ENCODE measurements around the gene SLC66A1.

SLC66A1 gene

GRCh38 chr1:19325368-19325957 is 13.3 kb downstream of the SLC66A1 start:
- Histone ChIP-seq H3K27ac (ENCODE audit: low read length) (no peak overlapping the region), H4K20me1 (ENCODE audit: insufficient read depth, low read length) (no peaks in the 10 kb centered on the region), H3K4me2 (ENCODE audit: insufficient read depth, low read length) (no peak overlapping the region), H3K27me3 (ENCODE audit: insufficient read depth, low read length, poor library complexity) (no peaks in the 10 kb centered on the region), H3K9me3 (ENCODE audit: insufficient read depth, low read length, severe bottlenecking) (no peaks in the 10 kb centered on the region), H3K36me3 (ENCODE audit: insufficient read depth, low read length) (peaks cover 25% of the 10 kb centered on the region), H3K79me2 (ENCODE audit: insufficient read depth, low read length) (no peaks in the 10 kb centered on the region), H3K4me1 (ENCODE audit: insufficient read depth, low read length) (no peaks in the 10 kb centered on the region), H3K4me3 (ENCODE audit: low read depth in 1 of 2, low read length in 2 of 2) (no peak overlapping the region), H2AFZ (ENCODE audit: low read depth, low read length) (no peak overlapping the region), H3K9ac (ENCODE audit: low read depth, low read length) (no peak overlapping the region)
- DNase-seq (no peak), ATAC-seq (ENCODE audit: insufficient read depth, low read depth) (no peak)
- TF ChIP-seq EZH2 (IDR thresholded peaks at IDR 0.05; ENCODE audit: borderline replicate concordance, low read depth, low read length, severe bottlenecking) (no peak), CTCF (IDR thresholded peaks at IDR 0.05; ENCODE audit: borderline replicate concordance, extremely low read depth, low read length, poor library complexity, severe bottlenecking) (no peak)

- DNase-seq (no peak), ATAC-seq (ENCODE audit: insufficient read depth, low read depth) (no peak)
- Histone ChIP-seq H4K20me1 (ENCODE audit: insufficient read depth, low read length) (no peaks in the 10 kb centered on the region), H3K9me3 (ENCODE audit: insufficient read depth, low read length, severe bottlenecking) (no peaks in the 10 kb centered on the region), H3K4me2 (ENCODE audit: insufficient read depth, low read length) (no peak overlapping the region), H3K36me3 (ENCODE audit: insufficient read depth, low read length) (peaks cover 25% of the 10 kb centered on the region), H3K4me1 (ENCODE audit: insufficient read depth, low read length) (no peaks in the 10 kb centered on the region), H3K27me3 (ENCODE audit: insufficient read depth, low read length, poor library complexity) (no peaks in the 10 kb centered on the region), H3K9ac (ENCODE audit: low read depth, low read length) (no peak overlapping the region), H3K79me2 (ENCODE audit: insufficient read depth, low read length) (no peaks in the 10 kb centered on the region), H3K27ac (ENCODE audit: low read length) (no peak overlapping the region), H2AFZ (ENCODE audit: low read depth, low read length) (no peak overlapping the region), H3K4me3 (ENCODE audit: low read depth in 1 of 2, low read length in 2 of 2) (no peak overlapping the region)
- TF ChIP-seq EZH2 (IDR thresholded peaks at IDR 0.05; ENCODE audit: borderline replicate concordance, low read depth, low read length, severe bottlenecking) (no peak), CTCF (IDR thresholded peaks at IDR 0.05; ENCODE audit: borderline replicate concordance, extremely low read depth, low read length, poor library complexity, severe bottlenecking) (no peak)
Measured at GRCh38 chr1:19325958-19326747, 14.0 kb downstream of the SLC66A1 start.

GRCh38 chr1:19326748-19327065 is 14.6 kb downstream of the SLC66A1 start:
- DNase-seq (no peak), ATAC-seq (ENCODE audit: insufficient read depth, low read depth) (no peak)
- no peak overlapping the region for H3K4me3 ChIP-seq (ENCODE audit: low read depth in 1 of 2, low read length in 2 of 2)
- no peak overlapping the region for H2AFZ ChIP-seq (ENCODE audit: low read depth, low read length)
- no peak overlapping the region for H3K9ac ChIP-seq (ENCODE audit: low read depth, low read length)
- no peaks in the 10 kb centered on the region for H3K27me3 ChIP-seq (ENCODE audit: insufficient read depth, low read length, poor library complexity)
- no peak for TF ChIP-seq EZH2 (IDR thresholded peaks at IDR 0.05; ENCODE audit: borderline replicate concordance, low read depth, low read length, severe bottlenecking)
- no peak for TF ChIP-seq CTCF (IDR thresholded peaks at IDR 0.05; ENCODE audit: borderline replicate concordance, extremely low read depth, low read length, poor library complexity, severe bottlenecking)
- no peaks in the 10 kb centered on the region for H3K4me1 ChIP-seq (ENCODE audit: insufficient read depth, low read length)
- no peaks in the 10 kb centered on the region for H3K79me2 ChIP-seq (ENCODE audit: insufficient read depth, low read length)
- no peaks in the 10 kb centered on the region for H3K9me3 ChIP-seq (ENCODE audit: insufficient read depth, low read length, severe bottlenecking)
- H3K4me2 ChIP-seq (ENCODE audit: insufficient read depth, low read length): no peak overlapping the region
- no peaks in the 10 kb centered on the region for H4K20me1 ChIP-seq (ENCODE audit: insufficient read depth, low read length)
- no peak overlapping the region for H3K27ac ChIP-seq (ENCODE audit: low read length)
- peaks cover 25% of the 10 kb centered on the region for H3K36me3 ChIP-seq (ENCODE audit: insufficient read depth, low read length)

Measured in DND-41 (cell line).